AG09309 (cell line): Measurements from ENCODE around the gene OXNAD1.
A peak's percentile ranks its signal among the peaks of the same experiment; 100 is the strongest.

Experiments used
- DNase-seq: peaks from one replicate; pipeline ENCODE4 v3.0.0-alpha.2; 2010; ENCODE audit warnings: low read depth
- H3K4me3 ChIP-seq: 2 replicates; pipeline ENCODE4 v1.5.1; 2011; ENCODE audit warnings: mild to moderate bottlenecking, low read depth, low read length, moderate library complexity; ENCODE audit not compliant: control insufficient read depth
- CTCF ChIP-seq: IDR thresholded peaks from 2 replicates; pipeline ENCODE4 v1.5.1; 2011; ENCODE audit warnings: mild to moderate bottlenecking, low read depth, low read length, inconsistent platforms; ENCODE audit not compliant: insufficient read depth, control insufficient read depth; ENCODE audit errors: missing control alignments

OXNAD1 gene

GRCh38 chr3:16346413-16347081, 81.5 kb downstream of the OXNAD1 start:
- DNase-seq, result no peak
- H3K4me3 ChIP-seq, result no peak overlapping the region
- TF ChIP-seq CTCF, result no peak

GRCh38 chr3:16347548-16347947, 82.5 kb downstream of the OXNAD1 start:
- no peak for TF ChIP-seq CTCF
- no peak for DNase-seq
- no peak overlapping the region for H3K4me3 ChIP-seq

GRCh38 chr3:16349986-16350596, 85.1 kb downstream of the OXNAD1 start:
- DNase-seq, result peak; percentile 56
- no peak for TF ChIP-seq CTCF
- H3K4me3 ChIP-seq, result no peak overlapping the region

- DNase-seq, result no peak
- no peak for TF ChIP-seq CTCF
- no peak overlapping the region for H3K4me3 ChIP-seq
Observed at GRCh38 chr3:16350597-16351318, 85.7 kb downstream of the OXNAD1 start.

- no peak for TF ChIP-seq CTCF
- no peak for DNase-seq
- H3K4me3 ChIP-seq, result no peak overlapping the region
Observed at GRCh38 chr3:16352428-16352827, 87.4 kb downstream of the OXNAD1 start.

- H3K4me3 ChIP-seq, result no peak overlapping the region
- no peak for TF ChIP-seq CTCF
- no peak for DNase-seq
Observed at GRCh38 chr3:16354291-16354690, 89.3 kb downstream of the OXNAD1 start.
